Raji (cell line): ENCODE results near the gene PES1.

Experiments
- POLR2A ChIP-seq: IDR thresholded peaks from 2 replicates; pipeline ENCODE4 v1.6.1; 2011; ENCODE audit warnings: low read depth, low read length, control low read depth; ENCODE audit not compliant: insufficient read depth

The PES1 gene

DNA sequence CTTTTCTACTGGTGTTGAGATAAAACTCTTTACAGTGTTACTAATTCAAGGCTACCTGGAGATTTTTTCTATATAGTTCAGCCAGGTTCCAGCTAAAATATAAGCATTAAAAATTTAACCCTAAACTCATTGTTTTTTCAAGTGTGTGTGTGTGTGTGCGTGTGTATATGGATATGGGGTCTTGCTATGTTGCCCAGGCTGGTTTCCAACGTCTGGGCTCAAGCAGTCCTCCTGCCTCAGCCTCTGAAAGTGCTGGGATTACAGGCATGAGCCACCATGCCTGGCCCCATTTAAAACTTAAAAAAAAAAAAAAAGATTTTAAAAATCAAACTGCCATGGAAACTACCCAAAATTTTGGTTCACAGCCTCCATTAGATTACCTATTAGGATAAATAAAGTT is 4.5 kb upstream of the PES1 start:
- TF ChIP-seq POLR2A, result no peak

DNA sequence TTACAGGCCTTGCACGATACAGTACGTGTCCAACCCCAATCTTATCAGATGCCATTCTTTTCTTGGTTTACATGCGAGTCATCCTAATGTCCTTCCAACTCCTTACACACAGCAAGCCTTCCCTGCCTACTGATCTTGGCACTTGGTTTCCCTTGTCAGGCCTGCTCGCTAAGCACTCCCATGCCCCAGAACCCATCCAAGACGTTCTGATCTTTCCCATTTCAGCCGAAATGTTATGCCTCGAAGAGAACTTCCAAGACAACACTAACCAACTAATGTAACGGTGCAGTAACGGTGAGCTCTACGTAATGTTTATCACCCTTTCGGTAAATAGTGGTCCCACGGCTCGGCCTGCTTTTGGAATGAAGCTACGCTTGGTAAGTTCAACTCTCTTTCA is 521 bp downstream of the PES1 start:
- TF ChIP-seq POLR2A, result no peak

- TF ChIP-seq POLR2A, result no peak
Observed at GRCh38 chr22:30586414-30586813, 5.3 kb downstream of the PES1 start.

DNA sequence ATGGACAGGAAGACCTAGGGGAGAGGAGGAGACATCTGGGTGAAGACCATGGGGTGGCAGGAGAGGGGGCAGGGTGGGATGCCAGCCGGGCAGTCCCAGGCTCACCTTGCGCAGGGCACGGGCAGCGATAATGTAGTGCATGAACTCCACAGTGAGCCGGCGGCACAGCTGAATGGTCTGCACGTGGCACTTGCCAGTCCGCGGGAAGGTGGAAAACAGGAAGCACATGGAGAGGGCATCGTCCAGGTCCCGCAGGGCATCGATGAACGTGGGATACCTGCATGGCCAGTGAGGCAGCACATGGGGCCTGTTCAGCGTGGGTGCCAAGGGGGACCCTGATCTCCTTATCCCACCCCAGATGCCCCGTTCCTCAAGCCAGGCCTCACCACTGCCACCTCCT is 7.3 kb downstream of the PES1 start:
- TF ChIP-seq POLR2A, result no peak

DNA sequence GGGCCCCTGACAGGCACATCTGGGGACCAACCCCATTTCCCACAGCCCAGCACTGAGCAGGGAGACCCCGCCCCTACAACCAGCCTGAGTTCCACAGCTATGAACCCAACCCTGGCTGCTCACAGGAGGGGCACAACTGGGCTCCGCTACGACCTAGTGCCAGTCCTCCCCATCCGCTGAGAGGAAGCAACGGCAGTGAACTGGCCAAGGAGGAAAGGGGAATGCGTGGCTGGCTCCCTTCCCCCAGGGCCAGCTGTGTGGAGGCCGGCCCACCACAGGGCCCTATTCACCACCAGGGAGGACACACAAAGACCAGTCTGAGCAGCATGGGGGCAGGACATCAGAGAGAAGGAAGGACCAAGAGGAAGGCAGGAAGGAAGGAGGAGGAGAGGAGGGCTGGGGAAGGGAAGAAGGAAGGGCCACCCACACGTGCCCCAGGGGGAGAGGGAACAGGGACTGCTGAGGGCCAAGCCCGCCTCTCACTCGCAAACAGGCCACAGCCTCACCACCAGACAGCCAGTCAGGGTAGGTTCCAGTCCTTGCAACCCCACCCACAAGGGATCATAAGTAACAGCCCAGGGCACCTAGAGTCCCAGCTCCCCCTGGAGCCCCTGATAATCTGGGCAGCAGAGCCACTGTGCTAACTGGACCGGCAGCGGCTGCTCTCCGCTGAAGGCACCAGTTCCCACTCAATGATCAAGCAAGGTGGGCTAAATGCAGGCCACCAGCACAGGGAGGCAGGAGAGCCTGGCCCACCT is 8.7 kb downstream of the PES1 start:
- no peak for TF ChIP-seq POLR2A

DNA sequence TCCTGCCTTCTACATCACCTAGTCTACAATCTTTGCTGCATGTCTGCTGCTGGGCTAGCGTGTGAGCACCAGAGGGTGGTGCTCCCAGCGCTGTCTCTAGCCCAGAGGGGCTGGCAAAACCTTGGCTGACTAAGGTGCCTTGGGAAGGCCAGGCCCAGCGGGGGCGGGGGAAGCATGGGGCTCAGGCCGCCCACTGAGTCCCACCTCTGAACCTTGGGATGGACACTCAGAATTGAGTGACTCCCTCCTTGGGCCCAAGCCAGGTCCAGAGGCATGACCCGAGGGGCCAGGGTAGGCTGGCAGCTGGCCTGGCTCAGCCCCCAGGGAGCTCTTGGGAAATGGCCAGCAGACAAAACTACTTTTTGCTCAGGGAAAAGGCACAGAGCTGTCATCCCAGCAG is 9.7 kb downstream of the PES1 start:
- TF ChIP-seq POLR2A, result no peak

GRCh38 chr22:30580896-30581295 is 10.8 kb downstream of the PES1 start:
- no peak for TF ChIP-seq POLR2A

- no peak for TF ChIP-seq POLR2A
Observed at GRCh38 chr22:30578481-30578880, 13.2 kb downstream of the PES1 start.

DNA sequence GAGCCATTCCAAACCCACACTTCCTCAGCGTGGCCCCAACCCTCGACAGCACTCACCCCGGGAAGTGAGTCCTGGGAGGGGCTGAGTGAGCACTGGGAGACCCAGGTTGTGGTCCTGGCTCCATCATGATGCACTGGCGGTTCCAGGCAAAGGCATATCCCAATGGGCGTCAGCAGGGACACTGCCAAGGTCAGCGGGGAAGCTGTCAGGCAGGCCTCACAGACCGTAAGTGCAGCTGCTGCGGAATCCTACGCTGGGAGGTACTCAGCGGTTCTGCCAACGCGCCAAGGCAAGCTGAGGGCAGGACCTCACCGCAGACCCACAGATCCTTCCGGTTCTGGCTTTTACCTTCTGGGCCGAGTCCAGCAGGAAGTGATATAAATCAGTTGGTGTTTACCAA is 15.9 kb downstream of the PES1 start:
- TF ChIP-seq POLR2A, result no peak

DNA sequence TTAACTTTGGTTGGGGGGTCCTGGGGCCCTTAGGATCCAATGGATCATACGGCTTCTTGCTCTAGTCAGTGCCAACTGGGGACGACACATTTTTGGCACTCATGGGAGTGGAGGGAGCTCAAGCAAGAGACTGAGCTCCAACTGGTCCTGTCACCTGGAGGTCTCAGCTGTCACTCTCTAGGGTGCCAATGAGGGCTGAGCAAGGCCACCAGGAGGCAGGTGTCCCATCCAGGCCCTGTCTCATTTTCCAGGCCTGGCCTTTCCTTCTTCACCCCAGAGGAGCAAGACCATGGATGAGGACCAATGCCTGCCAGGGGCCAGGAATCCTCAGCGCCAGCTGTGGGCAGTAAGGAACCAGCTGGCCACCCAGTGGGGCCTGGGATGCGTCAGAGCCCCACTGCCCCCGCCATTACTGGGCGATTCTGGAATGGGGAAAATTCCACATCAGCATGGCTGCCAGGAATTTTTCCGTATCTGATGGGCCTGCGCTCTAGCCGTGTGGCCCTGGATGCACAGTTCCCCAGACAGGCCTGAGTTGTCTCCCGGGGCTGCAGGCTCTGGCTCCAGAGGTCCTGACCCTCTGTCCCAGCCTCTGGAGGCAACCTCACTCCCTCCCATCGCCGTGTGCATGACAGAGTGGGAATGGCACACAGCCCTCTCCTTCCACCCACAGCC is 16.6 kb downstream of the PES1 start:
- TF ChIP-seq POLR2A, result no peak

DNA sequence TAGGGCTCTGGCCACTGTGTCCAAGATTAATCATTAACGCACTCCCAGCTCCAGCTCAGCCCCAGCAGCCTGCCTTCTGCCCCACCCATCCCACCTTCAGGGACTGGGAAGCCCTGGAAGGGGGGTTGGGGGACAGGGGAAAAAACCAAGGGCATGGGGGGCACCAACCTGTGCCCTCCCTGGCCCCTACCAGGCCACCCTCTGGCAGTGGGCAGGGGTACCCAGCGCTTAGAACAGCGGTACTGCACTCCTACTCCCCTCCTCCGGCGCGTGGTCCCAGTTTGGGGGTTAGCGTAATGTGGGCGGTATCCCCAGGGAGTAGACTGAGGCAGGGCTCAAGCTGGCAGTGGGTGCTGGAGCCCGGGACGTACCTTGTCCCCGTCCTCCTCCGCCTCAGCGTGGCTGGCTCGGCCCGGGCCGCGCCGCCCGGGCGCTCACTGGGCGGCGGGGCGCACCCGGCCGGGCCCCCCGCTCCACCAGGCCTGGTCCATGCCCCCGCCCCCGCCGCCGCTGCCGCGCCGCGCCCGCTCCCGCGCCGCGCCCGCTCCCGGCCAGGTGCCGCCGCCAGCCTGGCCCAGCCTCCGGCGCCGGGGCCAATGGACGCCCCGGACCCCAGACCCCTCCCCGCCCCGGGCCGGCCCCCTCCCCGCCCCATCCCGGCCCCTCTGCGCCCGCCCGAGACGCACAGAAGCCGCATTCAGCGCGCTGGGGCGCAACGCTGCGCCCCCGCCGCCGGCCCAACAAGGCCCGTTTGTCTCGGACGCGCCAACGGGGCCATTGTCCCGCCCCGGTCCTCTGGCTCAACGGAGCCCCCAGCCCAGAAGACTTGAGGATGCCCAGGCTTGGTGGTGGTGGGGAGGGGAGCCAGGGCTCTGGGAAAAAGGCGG is 17.4 kb downstream of the PES1 start, which contains the start of gene GAL3ST1:
Gene GAL3ST1, minus strand, starts transcription at position 571 of the 887 bp plus-strand sequence. CDS start 17,273 bp downstream, outside the sequence.
- no peak for TF ChIP-seq POLR2A

DNA sequence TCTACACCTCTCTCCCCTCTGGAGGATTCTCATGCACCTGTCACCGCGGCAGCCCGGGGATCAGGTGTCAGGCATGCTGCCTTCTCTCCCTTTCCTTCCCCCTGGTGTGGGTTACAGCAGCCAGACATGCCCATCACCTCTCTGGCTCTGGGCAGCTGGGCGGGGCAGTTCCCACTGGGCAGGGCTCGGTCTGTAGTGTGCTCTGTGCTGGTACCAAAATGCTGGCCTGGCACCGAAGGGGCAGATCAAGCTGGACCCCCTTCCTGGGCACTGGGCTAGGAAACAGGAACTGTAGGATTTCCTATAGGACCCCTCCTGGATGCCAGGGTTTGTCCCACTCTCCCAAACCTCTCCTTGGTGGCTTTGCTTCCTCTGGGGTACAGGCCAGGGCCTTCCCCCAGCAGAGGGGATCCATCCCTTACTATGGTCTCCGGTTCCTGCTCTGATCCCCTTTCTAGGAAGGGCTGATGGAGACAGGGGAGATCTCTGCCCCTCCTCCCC is 18.1 kb downstream of the PES1 start:
- no peak for TF ChIP-seq POLR2A

GRCh38 chr22:30572840-30573593 is 18.7 kb downstream of the PES1 start:
- no peak for TF ChIP-seq POLR2A

GRCh38 chr22:30572210-30572609 is 19.5 kb downstream of the PES1 start:
- no peak for TF ChIP-seq POLR2A

DNA sequence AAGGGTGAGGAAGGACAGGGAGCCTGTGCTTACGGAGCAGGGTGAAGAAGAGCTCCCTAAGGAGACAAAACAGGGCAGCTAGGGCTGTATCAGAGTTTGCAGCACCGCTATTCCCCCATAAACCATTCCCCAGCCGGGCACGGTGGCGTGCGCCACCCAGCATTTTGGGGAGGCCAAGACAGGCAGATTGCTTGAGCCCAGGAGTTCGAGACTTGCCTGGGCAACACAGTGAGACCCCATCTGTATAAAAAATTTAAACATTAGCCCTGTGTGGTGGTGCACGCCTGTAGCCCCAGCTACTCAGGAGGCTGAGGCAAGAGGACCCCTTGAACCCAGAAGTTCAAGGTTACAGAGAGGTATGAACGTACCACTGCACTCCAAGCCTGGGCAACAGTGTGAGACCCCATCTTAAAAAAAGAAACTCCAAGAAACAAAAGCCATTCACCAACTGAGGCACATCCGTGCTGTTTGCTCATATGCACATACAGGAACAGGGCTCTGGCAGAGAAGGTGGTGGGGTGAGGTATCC is 22.0 kb downstream of the PES1 start:
- TF ChIP-seq POLR2A, result no peak
